HCT116 (cell line): ENCODE results near the gene NFIB.

Experiments used
- ELF1 ChIP-seq: IDR thresholded peaks from 2 replicates; pipeline ENCODE4 v1.6.1; 2012; ENCODE audit warnings: low read depth, borderline replicate concordance
- EZH2 ChIP-seq: fragments of 200-600 bp; sonication (generic); IDR thresholded peaks from 2 replicates; pipeline ENCODE4 v1.6.1; 2017; ENCODE audit warnings: antibody characterized with exemption, mixed run types
- EZH2phosphoT487 ChIP-seq: fragments of 200-600 bp; IDR thresholded peaks from 2 replicates; pipeline ENCODE4 v1.6.1; 2018; ENCODE audit warnings: antibody characterized with exemption, borderline replicate concordance
- JUND ChIP-seq: IDR thresholded peaks from 2 replicates; pipeline ENCODE4 v1.6.1; 2012
- MAX ChIP-seq: IDR thresholded peaks from 2 replicates; pipeline ENCODE4 v1.6.1; 2012
- POLR2A ChIP-seq: IDR thresholded peaks from 2 replicates; pipeline ENCODE4 v1.7.0; 2011; ENCODE audit warnings: borderline replicate concordance; ENCODE audit not compliant: insufficient read depth, insufficient read length; ENCODE audit errors: extremely low read depth
- POLR2AphosphoS5 ChIP-seq: IDR thresholded peaks from 2 replicates; pipeline ENCODE4 v1.6.1; 2011; ENCODE audit warnings: mild to moderate bottlenecking, low read depth, low read length, moderate library complexity
- RAD21 ChIP-seq: IDR thresholded peaks from 2 replicates; pipeline ENCODE4 v1.6.1; 2012; ENCODE audit warnings: low read depth, mild to moderate bottlenecking
- REST ChIP-seq: IDR thresholded peaks from 2 replicates; pipeline ENCODE4 v1.6.1; 2012; ENCODE audit warnings: low read depth
- SIN3A ChIP-seq: IDR thresholded peaks from 2 replicates; pipeline ENCODE4 v1.6.1; 2012; ENCODE audit warnings: low read depth
- TCF7L2 ChIP-seq: IDR thresholded peaks from 2 replicates; pipeline ENCODE4 v1.7.0; 2011; ENCODE audit warnings: borderline replicate concordance, inconsistent platforms; ENCODE audit not compliant: insufficient read depth, insufficient read length; ENCODE audit errors: extremely low read depth
- YY1 ChIP-seq: IDR thresholded peaks from 2 replicates; pipeline ENCODE4 v1.6.1; 2011; ENCODE audit warnings: low read length, low read depth, moderate library complexity, mild to moderate bottlenecking; ENCODE audit not compliant: insufficient replicate concordance; ENCODE audit errors: extremely low read depth
- ZNF274 ChIP-seq: fragments of 200-500 bp; sonication (Bioruptor generic); IDR thresholded peaks from 2 replicates; pipeline ENCODE4 v1.6.1; 2014; ENCODE audit warnings: mild to moderate bottlenecking, low read depth, low read length, inconsistent platforms
- TF ChIP-seq, protein P1 (sequence below), 3 experiments: fragments of 200-600 bp in 1 of 3; sonication (generic) in 1 of 3; IDR thresholded peaks in 2 of 3; conservative IDR thresholded peaks in 1 of 3; 2 replicates each; pipeline ENCODE4 v1.5.1; 2012 to 2017; ENCODE audit warnings: low read depth in 2 of 3, low read length in 2 of 3, antibody characterized with exemption in 1 of 3, borderline replicate concordance in 1 of 3, control low read depth in 1 of 3, mild to moderate bottlenecking in 1 of 3, mixed read lengths in 1 of 3, mixed run types in 1 of 3, moderate library complexity in 1 of 3; ENCODE audit not compliant: insufficient read depth in 1 of 3

DNA sequence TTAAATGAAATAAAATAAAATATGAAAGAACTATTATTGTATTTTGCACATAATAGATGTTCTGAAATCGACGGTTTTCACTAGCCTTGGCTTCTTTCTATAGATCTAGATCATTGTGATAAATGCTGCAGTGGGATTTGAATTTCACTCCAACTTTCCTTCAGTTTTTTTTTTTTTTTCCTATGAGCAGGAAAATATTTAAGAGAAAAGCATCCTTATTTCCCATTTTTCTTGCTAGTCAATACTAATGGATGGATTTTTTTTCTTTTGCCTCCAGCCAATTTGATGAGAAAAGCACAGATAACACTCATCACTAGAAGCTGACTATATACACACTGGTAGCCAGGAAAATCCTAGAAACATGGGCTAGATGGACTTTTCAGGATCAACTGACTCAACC is 249.0 kb downstream of the NFIB start:
- no peak for TF ChIP-seq EZH2phosphoT487
- TF ChIP-seq, protein P1, sequence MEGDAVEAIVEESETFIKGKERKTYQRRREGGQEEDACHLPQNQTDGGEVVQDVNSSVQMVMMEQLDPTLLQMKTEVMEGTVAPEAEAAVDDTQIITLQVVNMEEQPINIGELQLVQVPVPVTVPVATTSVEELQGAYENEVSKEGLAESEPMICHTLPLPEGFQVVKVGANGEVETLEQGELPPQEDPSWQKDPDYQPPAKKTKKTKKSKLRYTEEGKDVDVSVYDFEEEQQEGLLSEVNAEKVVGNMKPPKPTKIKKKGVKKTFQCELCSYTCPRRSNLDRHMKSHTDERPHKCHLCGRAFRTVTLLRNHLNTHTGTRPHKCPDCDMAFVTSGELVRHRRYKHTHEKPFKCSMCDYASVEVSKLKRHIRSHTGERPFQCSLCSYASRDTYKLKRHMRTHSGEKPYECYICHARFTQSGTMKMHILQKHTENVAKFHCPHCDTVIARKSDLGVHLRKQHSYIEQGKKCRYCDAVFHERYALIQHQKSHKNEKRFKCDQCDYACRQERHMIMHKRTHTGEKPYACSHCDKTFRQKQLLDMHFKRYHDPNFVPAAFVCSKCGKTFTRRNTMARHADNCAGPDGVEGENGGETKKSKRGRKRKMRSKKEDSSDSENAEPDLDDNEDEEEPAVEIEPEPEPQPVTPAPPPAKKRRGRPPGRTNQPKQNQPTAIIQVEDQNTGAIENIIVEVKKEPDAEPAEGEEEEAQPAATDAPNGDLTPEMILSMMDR (IDR thresholded peaks at IDR 0.05 in 2 of 3, conservative IDR thresholded peaks at IDR 0.05 in 1 of 3; ENCODE audit: borderline replicate concordance in 1 of 3, insufficient read depth in 1 of 3, low read depth in 2 of 3, low read length in 2 of 3) = no peak
- TF ChIP-seq EZH2 = no peak
- no peak for TF ChIP-seq POLR2A
- no peak for TF ChIP-seq ZNF274
- TF ChIP-seq SIN3A = no peak
- no peak for TF ChIP-seq MAX
- no peak for TF ChIP-seq YY1
- TF ChIP-seq TCF7L2 = no peak
- no peak for TF ChIP-seq ELF1
- TF ChIP-seq JUND = no peak
- TF ChIP-seq REST = no peak
- TF ChIP-seq RAD21 = no peak
- TF ChIP-seq POLR2AphosphoS5 = no peak
